Parathyroid adenoma (tissue), 2 donors: ENCODE measurements around the gene RNF112.

Experiments used
- H2AFZ ChIP-seq: fragments of 300-600 bp; sonication (generic); one replicate; pipeline ENCODE4 v1.7.0; 2017; ENCODE audit warnings: antibody characterized with exemption, mild to moderate bottlenecking
- H3K27ac ChIP-seq: fragments of 300-600 bp; sonication (generic); one replicate; pipeline ENCODE4 v1.7.0; 2017
- H3K27me3 ChIP-seq: fragments of 300-600 bp; sonication (generic); one replicate; pipeline ENCODE4 v1.7.0; 2017; ENCODE audit warnings: low read length; ENCODE audit not compliant: control insufficient read depth, insufficient read depth
- H3K36me3 ChIP-seq: fragments of 300-600 bp; sonication (generic); one replicate; pipeline ENCODE4 v1.7.0; 2017; ENCODE audit warnings: low read length; ENCODE audit not compliant: control insufficient read depth, insufficient read depth
- H3K4me1 ChIP-seq: fragments of 300-600 bp; sonication (generic); one replicate; pipeline ENCODE4 v1.7.0; 2017; ENCODE audit warnings: control low read depth
- H3K4me2 ChIP-seq: fragments of 300-600 bp; sonication (generic); one replicate; pipeline ENCODE4 v1.7.0; 2017; ENCODE audit warnings: low read length
- H3K4me3 ChIP-seq: fragments of 300-600 bp; sonication (generic); one replicate; pipeline ENCODE4 v1.7.0; 2017; ENCODE audit warnings: low read depth, low read length
- H3K79me2 ChIP-seq: fragments of 300-600 bp; sonication (generic); one replicate; pipeline ENCODE4 v1.7.0; 2017; ENCODE audit warnings: control low read depth
- H3K9ac ChIP-seq: fragments of 300-600 bp; sonication (generic); one replicate; pipeline ENCODE4 v1.7.0; 2017; ENCODE audit warnings: mild to moderate bottlenecking
- H3K9me3 ChIP-seq: fragments of 300-600 bp; sonication (generic); one replicate; pipeline ENCODE4 v1.7.0; 2017; ENCODE audit warnings: low read length; ENCODE audit not compliant: control insufficient read depth
- TF ChIP-seq, protein P1 (sequence below): fragments of 300-600 bp; sonication (generic); IDR thresholded peaks from one replicate; pipeline ENCODE4 v1.7.0; 2017; ENCODE audit warnings: antibody characterized with exemption, mild to moderate bottlenecking
- donor health status: primary hyperparathyroidism.

RNF112 gene

DNA sequence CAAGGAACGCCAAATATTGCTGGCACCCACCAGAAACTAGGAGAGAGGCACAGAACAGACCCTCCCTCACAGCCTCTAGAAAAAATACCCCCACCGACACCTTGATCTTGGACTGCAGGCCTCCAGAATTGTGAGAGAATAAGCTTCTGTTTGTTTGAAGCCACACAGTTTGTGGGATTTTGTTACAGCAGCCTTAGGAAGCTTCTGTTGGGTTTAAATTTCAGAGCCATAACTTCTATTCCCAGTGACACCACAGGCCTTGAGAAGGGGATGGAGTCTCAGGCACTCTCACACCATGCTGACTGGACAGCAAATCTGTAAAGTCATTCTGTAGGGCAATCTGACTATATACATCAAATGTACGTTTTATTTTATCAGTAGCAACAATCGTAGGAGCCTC, 38.6 kb downstream of the RNF112 start:
- no peaks in the 10 kb centered on the region for H3K9me3 ChIP-seq
- H3K4me2 ChIP-seq = no peak overlapping the region
- H3K79me2 ChIP-seq = no peaks in the 10 kb centered on the region
- TF ChIP-seq, protein P1, sequence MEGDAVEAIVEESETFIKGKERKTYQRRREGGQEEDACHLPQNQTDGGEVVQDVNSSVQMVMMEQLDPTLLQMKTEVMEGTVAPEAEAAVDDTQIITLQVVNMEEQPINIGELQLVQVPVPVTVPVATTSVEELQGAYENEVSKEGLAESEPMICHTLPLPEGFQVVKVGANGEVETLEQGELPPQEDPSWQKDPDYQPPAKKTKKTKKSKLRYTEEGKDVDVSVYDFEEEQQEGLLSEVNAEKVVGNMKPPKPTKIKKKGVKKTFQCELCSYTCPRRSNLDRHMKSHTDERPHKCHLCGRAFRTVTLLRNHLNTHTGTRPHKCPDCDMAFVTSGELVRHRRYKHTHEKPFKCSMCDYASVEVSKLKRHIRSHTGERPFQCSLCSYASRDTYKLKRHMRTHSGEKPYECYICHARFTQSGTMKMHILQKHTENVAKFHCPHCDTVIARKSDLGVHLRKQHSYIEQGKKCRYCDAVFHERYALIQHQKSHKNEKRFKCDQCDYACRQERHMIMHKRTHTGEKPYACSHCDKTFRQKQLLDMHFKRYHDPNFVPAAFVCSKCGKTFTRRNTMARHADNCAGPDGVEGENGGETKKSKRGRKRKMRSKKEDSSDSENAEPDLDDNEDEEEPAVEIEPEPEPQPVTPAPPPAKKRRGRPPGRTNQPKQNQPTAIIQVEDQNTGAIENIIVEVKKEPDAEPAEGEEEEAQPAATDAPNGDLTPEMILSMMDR = no peak
- H3K9ac ChIP-seq = no peak overlapping the region
- no peak overlapping the region for H3K27ac ChIP-seq
- no peak overlapping the region for H3K4me3 ChIP-seq
- no peak overlapping the region for H2AFZ ChIP-seq
- H3K36me3 ChIP-seq = no peaks in the 10 kb centered on the region
- H3K27me3 ChIP-seq = no peaks in the 10 kb centered on the region
- H3K4me1 ChIP-seq = no peaks in the 10 kb centered on the region

DNA sequence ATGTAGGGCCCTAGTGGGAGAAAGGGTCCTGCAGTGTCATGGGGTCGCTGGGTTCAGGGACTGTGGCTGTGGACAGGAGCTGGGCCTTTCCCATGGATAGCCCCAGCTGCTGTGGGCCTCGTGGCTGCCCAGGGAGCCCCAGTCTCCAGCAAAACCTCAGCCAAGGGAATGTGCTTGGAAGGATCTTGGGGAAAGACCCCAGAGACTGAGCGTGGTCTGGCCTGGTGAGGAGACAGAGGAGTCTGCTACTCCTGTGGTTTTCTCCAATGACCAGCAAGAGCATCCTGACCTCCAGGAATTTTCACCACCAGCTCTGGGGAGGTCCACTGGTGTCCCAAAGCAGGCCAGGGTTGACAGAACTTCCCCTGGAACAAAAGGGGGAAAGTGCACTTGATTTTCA, 42.3 kb downstream of the RNF112 start:
- TF ChIP-seq, protein P1 = no peak
- no peaks in the 10 kb centered on the region for H3K27me3 ChIP-seq

DNA sequence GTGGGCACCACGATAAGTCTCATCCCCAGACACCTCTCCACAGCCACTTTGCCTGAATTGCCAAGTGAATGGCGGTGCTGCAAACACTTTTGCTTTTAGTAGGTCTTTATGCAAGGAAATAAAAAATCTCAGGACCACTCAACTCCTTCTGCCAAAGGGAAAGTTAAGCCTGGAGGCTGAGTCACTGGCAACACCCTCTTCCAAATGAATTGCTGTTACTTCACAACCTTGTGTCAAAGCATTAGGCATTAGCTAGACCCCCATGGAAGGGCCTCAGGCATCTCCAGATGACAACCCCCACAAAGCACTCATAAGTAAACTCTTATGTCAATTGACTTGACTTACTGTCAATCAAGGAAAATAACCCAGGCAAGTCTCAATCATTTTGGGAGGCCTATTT, 43.0 kb downstream of the RNF112 start:
- no peak overlapping the region for H3K4me2 ChIP-seq
- H3K4me1 ChIP-seq = peaks cover 9% of the 10 kb centered on the region
- H3K4me3 ChIP-seq = no peak overlapping the region
- H3K9me3 ChIP-seq = no peaks in the 10 kb centered on the region
- TF ChIP-seq, protein P1 = no peak
- no peak overlapping the region for H2AFZ ChIP-seq
- no peaks in the 10 kb centered on the region for H3K27me3 ChIP-seq
- H3K79me2 ChIP-seq = no peaks in the 10 kb centered on the region
- no peaks in the 10 kb centered on the region for H3K36me3 ChIP-seq
- H3K9ac ChIP-seq = no peak overlapping the region
- no peak overlapping the region for H3K27ac ChIP-seq

More for the DNA sequence above, 42.3 kb downstream of the RNF112 start:
- Histone ChIP-seq H3K4me3 (no peak overlapping the region), H3K27ac (no peak overlapping the region), H3K4me1 (peaks cover 9% of the 10 kb centered on the region), H3K36me3 (no peaks in the 10 kb centered on the region), H3K9ac (no peak overlapping the region), H3K79me2 (no peaks in the 10 kb centered on the region), H2AFZ (no peak overlapping the region), H3K4me2 (no peak overlapping the region), H3K9me3 (no peaks in the 10 kb centered on the region)

DNA sequence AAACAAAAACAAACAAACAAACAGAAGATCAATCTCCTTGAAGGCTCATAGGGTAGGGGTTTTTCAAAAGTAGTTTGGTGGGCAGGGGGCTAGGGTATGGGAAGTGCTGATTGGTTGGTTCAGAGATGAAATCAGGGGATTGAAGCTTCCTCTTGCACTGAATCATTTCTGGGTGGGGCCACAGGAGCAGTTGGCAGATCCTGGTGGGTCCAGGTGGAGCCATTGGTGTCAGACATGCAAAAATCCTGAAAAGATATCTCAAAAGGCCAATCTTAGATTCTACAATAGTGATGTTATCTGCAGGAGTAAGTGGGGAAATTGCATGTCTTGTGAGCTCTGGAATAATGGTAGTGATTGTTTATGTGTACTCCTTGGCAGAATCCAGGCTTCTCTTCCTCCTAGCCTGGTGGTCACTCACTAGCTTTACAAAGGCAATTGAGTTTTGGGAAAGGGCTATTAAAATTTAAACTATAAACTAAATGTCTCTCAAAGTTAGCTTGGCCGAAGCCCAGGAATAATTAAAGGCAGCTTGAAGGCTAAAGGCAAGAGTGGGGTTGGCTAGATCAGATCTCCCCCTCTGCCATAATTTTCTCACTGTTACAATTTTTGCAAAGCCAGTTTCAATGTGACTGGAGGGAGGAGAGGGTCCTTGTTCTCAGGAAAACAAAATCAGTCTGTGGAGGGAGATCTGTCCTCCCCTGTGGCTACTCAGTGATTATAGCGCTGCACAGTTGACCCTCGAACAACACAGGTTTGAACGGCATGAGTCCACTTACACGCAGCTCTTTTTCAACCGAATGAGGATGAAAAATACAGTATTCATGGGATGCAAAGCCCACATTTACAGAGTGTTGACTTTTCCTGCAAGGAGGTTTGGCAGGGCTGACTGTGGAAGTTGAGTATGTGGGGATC, 45.2 kb downstream of the RNF112 start:
- Histone ChIP-seq H3K36me3 (no peaks in the 10 kb centered on the region), H3K4me1 (peaks cover 9% of the 10 kb centered on the region), H3K9me3 (no peaks in the 10 kb centered on the region), H3K27ac (no peak overlapping the region), H3K79me2 (no peaks in the 10 kb centered on the region), H3K27me3 (no peaks in the 10 kb centered on the region), H3K9ac (no peak overlapping the region), H2AFZ (no peak overlapping the region), H3K4me3 (no peak overlapping the region), H3K4me2 (no peak overlapping the region)
- TF ChIP-seq, protein P1 = no peak

DNA sequence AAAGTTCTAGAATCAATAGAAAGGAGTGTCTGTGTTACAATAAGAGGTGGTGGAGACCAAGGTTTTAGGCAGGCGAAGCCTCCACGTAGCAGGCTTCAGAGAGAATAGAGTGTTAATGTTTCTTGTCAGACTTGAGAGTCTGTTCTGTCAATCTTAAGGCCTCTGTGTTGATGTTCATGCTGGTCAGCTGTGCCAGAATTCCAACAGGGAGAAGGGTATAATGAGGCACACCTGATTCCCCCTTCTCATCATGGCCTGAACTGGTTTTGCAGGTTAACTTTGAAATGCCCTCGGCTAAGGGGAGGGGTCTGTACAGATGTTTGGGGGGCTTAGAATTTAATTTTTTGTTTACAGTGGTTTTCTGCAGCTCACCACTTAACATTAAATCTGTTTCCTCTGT, 46.0 kb downstream of the RNF112 start:
- Histone ChIP-seq H3K27ac (no peak overlapping the region), H3K79me2 (no peaks in the 10 kb centered on the region), H3K4me2 (no peak overlapping the region), H3K9ac (no peak overlapping the region), H3K4me1 (peaks cover 9% of the 10 kb centered on the region), H3K27me3 (no peaks in the 10 kb centered on the region), H3K36me3 (no peaks in the 10 kb centered on the region), H2AFZ (no peak overlapping the region), H3K4me3 (no peak overlapping the region), H3K9me3 (no peaks in the 10 kb centered on the region)
- TF ChIP-seq, protein P1 = no peak
